Neural cell (in vitro differentiated cells): ENCODE results near the gene CEP170B. TPM values are rescaled to one million over a fixed set of nuclear protein-coding genes. Genes with fewer than 3 reads are reported as not detected.

Experiments
- H2AFZ ChIP-seq: fragments of 200-600, 300-800 bp; sonication (generic), shearing (Covaris generic); 2 replicates; pipeline ENCODE4 v1.6.0; 2014; ENCODE audit warnings: low read depth, mild to moderate bottlenecking, antibody characterized with exemption, low read length, moderate library complexity
- H3F3A ChIP-seq: fragments of 200-600 bp; shearing (Covaris generic); 2 replicates; pipeline ENCODE4 v1.6.1; 2016; ENCODE audit warnings: mild to moderate bottlenecking, moderate library complexity, mixed read lengths, antibody characterized with exemption, low read length; ENCODE audit not compliant: insufficient read depth, poor library complexity, severe bottlenecking
- H3K27ac ChIP-seq: fragments of 200-600, 300-800 bp; sonication (generic), shearing (Covaris generic); 2 replicates; pipeline ENCODE4 v1.5.1; 2014; ENCODE audit warnings: mild to moderate bottlenecking, low read length, moderate library complexity
- H3K27me3 ChIP-seq: fragments of 300-800, 200-600 bp; sonication (generic), shearing (Covaris generic); 2 replicates; pipeline ENCODE4 v1.6.0; 2014; ENCODE audit warnings: mild to moderate bottlenecking, low read depth, low read length, moderate library complexity; ENCODE audit not compliant: insufficient read depth
- H3K36me3 ChIP-seq: fragments of 300-800, 200-600 bp; sonication (generic), shearing (Covaris generic); 2 replicates; pipeline ENCODE4 v1.5.1; 2014; ENCODE audit warnings: mild to moderate bottlenecking, antibody characterized with exemption, low read length, moderate library complexity; ENCODE audit not compliant: insufficient read depth
- H3K4me2 ChIP-seq: fragments of 300-800, 200-600 bp; sonication (generic), shearing (Covaris generic); 2 replicates; pipeline ENCODE4 v1.6.0; 2014; ENCODE audit warnings: mild to moderate bottlenecking, low read length
- H3K4me3 ChIP-seq: fragments of 300-800, 200-600 bp; sonication (generic), shearing (Covaris generic); 2 replicates; pipeline ENCODE4 v1.5.1; 2014; ENCODE audit warnings: mild to moderate bottlenecking, low read length, moderate library complexity
- H3K79me2 ChIP-seq: fragments of 200-600 bp; shearing (Covaris generic); replicated peaks from 2 replicates; pipeline ENCODE4 v1.6.0; 2014; ENCODE audit warnings: mild to moderate bottlenecking, low read length, moderate library complexity; ENCODE audit not compliant: insufficient read depth
- H3K9ac ChIP-seq: fragments of 300-800, 200-600 bp; sonication (generic), shearing (Covaris generic); 2 replicates; pipeline ENCODE4 v1.6.1; 2016; ENCODE audit warnings: mild to moderate bottlenecking, low read length, mixed read lengths
- H3K9me2 ChIP-seq: fragments of 200-600 bp; shearing (Covaris generic); 2 replicates; pipeline ENCODE4 v1.6.1; 2016; ENCODE audit warnings: mild to moderate bottlenecking, low read length, mixed read lengths; ENCODE audit not compliant: insufficient read depth
- H3K9me3 ChIP-seq: fragments of 200-600, 300-800 bp; sonication (generic), shearing (Covaris generic); 2 replicates; pipeline ENCODE4 v1.6.1; 2016; ENCODE audit warnings: mild to moderate bottlenecking, mixed run types, low read length, moderate library complexity, mixed read lengths
- H4K20me1 ChIP-seq: fragments of 200-600 bp; shearing (Covaris generic); 2 replicates; pipeline ENCODE4 v1.6.1; 2016; ENCODE audit warnings: mild to moderate bottlenecking, mixed run types; ENCODE audit not compliant: insufficient read depth
- CTCF ChIP-seq: fragments of 450-650 bp; IDR thresholded peaks from 2 replicates; pipeline ENCODE4 v1.5.1; 2014; ENCODE audit warnings: antibody characterized with exemption, mild to moderate bottlenecking, moderate library complexity; ENCODE audit not compliant: poor library complexity, severe bottlenecking
- EP300 ChIP-seq: fragments of 450-650 bp; conservative IDR thresholded peaks from 2 replicates; pipeline ENCODE4 v1.6.1; 2014; ENCODE audit warnings: antibody characterized with exemption, mild to moderate bottlenecking, moderate library complexity; ENCODE audit not compliant: poor library complexity, severe bottlenecking
- EZH2 ChIP-seq: fragments of 200-600, 300-800 bp; shearing (Covaris generic), sonication (generic); IDR thresholded peaks from 2 replicates; pipeline ENCODE4 v1.6.1; 2014; ENCODE audit warnings: antibody characterized with exemption, low read length, borderline replicate concordance, mild to moderate bottlenecking; ENCODE audit not compliant: insufficient read depth, poor library complexity, severe bottlenecking
- MXI1 ChIP-seq: fragments of 450-650 bp; conservative IDR thresholded peaks from 2 replicates; pipeline ENCODE4 v1.6.1; 2014; ENCODE audit warnings: antibody characterized with exemption, mild to moderate bottlenecking; ENCODE audit not compliant: poor library complexity, severe bottlenecking
- POLR2AphosphoS5 ChIP-seq: IDR thresholded peaks from 2 replicates; pipeline ENCODE4 v1.6.1; 2012
- RAD21 ChIP-seq: fragments of 450-650 bp; conservative IDR thresholded peaks from 2 replicates; pipeline ENCODE4 v1.6.1; 2014; ENCODE audit warnings: antibody characterized with exemption, mild to moderate bottlenecking, moderate library complexity
- REST ChIP-seq: IDR thresholded peaks from 2 replicates; pipeline ENCODE4 v1.6.1; 2012; ENCODE audit warnings: borderline replicate concordance
- SMC3 ChIP-seq: fragments of 450-650 bp; conservative IDR thresholded peaks from 2 replicates; pipeline ENCODE4 v1.6.1; 2014; ENCODE audit warnings: antibody characterized with exemption, mild to moderate bottlenecking, moderate library complexity; ENCODE audit not compliant: poor library complexity
- TAF1 ChIP-seq: IDR thresholded peaks from 2 replicates; pipeline ENCODE4 v1.6.1; 2012; ENCODE audit warnings: low read depth
- polyA plus RNA-seq: library from polyadenylated mRNA; depleted of rRNA; stranded (reverse); fragments of >200 nt; gene quantifications from 2 replicates; pipeline ENCODE4 v1.2.3, GENCODE V29; 2014

CEP170B gene
- polyA plus RNA-seq, 1 donor from 2014 or later: 11.6 TPM

- no peak for TF ChIP-seq EZH2
- no peak for TF ChIP-seq MXI1
- TF ChIP-seq REST: no peak
- TF ChIP-seq SMC3: no peak
- TF ChIP-seq TAF1: no peak
- TF ChIP-seq POLR2AphosphoS5: no peak
- no peak for TF ChIP-seq EP300
- TF ChIP-seq CTCF: no peak
- no peak for TF ChIP-seq RAD21
- H3K27me3 ChIP-seq: peaks cover 8% of the 10 kb centered on the region
- no peak overlapping the region for H3K9ac ChIP-seq
- no peak overlapping the region for H2AFZ ChIP-seq
- H3K27ac ChIP-seq: no peak overlapping the region
- H3K79me2 ChIP-seq: peaks cover 21% of the 10 kb centered on the region
- H3K4me3 ChIP-seq: no peak overlapping the region
- H3K4me2 ChIP-seq: no peak overlapping the region
- H4K20me1 ChIP-seq: peaks cover 6% of the 10 kb centered on the region
- H3K9me3 ChIP-seq: no peaks in the 10 kb centered on the region
- H3F3A ChIP-seq: no peaks in the 10 kb centered on the region
- no peaks in the 10 kb centered on the region for H3K36me3 ChIP-seq
- no peaks in the 10 kb centered on the region for H3K9me2 ChIP-seq
Observed at GRCh38 chr14:104868811-104869572, 3.9 kb downstream of the CEP170B start.

- no peak overlapping the region for H3K27ac ChIP-seq
- H3F3A ChIP-seq: no peaks in the 10 kb centered on the region
- no peak overlapping the region for H2AFZ ChIP-seq
- no peak overlapping the region for H3K9ac ChIP-seq
- no peak overlapping the region for H3K4me2 ChIP-seq
- no peaks in the 10 kb centered on the region for H3K9me3 ChIP-seq
- TF ChIP-seq MXI1 (no peak), TAF1 (no peak), RAD21 (no peak), REST (no peak), EP300 (no peak), SMC3 (no peak), EZH2 (no peak), CTCF (no peak), POLR2AphosphoS5 (no peak)
- H3K27me3 ChIP-seq: peaks cover under 1% of the 10 kb centered on the region
- H3K9me2 ChIP-seq: no peaks in the 10 kb centered on the region
- peaks cover 6% of the 10 kb centered on the region for H4K20me1 ChIP-seq
- H3K4me3 ChIP-seq: no peak overlapping the region
- H3K36me3 ChIP-seq: no peaks in the 10 kb centered on the region
- H3K79me2 ChIP-seq: peaks cover 21% of the 10 kb centered on the region
Observed at GRCh38 chr14:104869669-104870367, 4.8 kb downstream of the CEP170B start.
